GM10847 (cell line): ENCODE results near the gene NF2.

ENCODE experiments used
- POLR2A ChIP-seq: IDR thresholded peaks from 2 replicates; pipeline ENCODE4 v1.6.1; 2011; ENCODE audit not compliant: insufficient read length; ENCODE audit errors: extremely low read depth

NF2 gene

DNA sequence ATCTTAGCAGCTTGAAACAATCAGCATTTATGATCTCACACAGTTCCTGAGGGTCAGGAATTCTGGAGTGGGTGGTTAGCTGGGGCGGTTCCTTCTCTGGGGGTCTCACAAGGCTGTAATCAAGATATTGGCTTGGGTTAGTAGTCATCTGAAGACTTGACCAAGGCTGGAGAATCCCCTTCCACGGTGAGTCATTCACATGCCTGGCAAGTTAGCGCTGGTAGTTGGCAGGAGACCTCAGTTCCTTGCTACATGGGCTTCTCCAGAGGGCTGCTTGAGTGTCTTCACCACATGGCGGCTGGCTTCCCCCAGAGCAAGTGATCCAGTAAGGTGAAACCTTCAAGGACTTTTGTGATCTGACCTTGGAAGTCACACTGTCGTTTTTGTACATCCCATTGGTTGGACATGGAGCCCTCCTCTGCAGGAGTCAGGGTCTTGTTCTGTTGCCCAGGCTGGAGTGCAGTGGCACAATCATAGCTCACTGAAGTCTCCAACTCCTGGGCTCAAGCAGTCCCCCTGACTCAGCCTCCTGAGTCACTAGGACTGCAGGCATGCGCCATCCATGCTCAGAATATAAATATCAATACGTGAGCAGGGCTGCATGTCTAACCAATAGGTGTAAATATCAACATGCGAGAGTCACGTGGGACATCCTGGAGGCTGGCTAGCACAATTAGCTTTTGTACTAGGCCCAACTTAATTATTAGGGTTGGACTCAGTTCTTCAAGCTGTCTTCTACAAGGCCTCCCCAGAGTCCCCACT lies 15.3 kb upstream of the NF2 start:
- TF ChIP-seq POLR2A: no peak

DNA sequence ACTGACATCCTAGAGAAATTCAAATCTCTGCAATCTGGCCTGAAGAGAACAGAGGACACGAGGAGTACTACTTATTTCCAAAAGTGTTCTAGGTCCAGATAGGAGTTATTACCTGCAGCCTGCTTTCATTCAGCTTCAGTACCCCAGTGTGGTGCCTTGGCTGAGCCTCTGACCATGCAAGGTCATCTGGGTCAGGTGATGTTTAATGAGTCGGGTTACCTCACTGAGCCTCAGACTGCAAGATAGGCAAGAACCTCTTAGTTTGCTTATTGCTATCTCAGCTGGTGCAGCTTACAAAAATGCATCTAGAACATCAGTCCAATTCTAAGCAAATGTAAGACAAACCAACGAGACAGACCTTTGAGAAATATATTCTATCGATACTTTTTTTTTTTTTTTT lies 9.5 kb upstream of the NF2 start:
- no peak for TF ChIP-seq POLR2A

DNA sequence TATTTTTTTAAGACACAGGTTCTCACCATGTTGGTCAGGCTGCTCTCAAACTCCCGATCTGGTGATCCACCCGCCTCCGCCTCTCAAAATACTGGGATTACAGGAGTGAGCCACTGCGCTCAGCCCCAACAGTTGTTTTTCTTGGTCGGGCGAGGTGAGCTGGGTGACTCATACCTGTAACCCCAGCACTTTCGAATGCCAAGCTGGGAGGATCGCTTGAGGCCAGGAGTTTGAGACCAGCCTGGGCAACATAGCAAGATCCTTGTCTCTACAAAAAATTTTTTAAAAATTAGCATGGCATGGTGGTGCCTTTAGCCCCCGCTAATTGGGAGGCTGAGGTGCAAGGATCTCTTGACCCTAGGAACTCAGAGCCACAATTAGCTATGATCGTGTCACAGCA lies 7.0 kb upstream of the NF2 start:
- TF ChIP-seq POLR2A: no peak

DNA sequence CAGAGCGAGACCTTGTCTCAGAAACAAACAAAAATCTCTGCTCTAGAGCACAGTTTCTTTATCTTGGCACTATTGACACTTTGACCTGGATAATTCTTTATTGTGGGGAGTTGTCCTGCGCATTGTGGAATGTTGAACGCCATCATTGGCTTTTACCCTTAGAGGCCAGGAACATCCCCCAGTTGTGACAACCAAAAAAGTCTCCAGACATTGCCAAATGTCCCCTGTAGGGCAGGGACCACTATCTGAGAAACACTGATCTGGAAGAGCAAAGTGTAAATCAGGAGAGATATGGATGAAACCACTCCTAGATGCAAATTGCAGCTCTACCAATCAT lies 4.8 kb upstream of the NF2 start:
- no peak for TF ChIP-seq POLR2A

DNA sequence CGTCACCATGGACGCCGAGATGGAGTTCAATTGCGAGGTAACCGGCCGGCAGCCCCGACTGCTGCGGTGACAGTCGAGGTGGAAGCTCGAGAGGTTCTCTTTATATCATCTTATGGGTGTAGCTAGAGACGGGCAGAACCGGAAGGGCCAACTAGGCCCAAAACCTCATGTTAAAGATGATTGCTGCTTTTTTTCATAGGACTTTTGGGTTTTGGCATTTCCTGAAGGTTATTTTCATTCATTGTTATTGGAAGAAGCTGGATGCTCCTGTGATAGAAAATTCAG lies 585 bp downstream of the NF2 start:
- no peak for TF ChIP-seq POLR2A

DNA sequence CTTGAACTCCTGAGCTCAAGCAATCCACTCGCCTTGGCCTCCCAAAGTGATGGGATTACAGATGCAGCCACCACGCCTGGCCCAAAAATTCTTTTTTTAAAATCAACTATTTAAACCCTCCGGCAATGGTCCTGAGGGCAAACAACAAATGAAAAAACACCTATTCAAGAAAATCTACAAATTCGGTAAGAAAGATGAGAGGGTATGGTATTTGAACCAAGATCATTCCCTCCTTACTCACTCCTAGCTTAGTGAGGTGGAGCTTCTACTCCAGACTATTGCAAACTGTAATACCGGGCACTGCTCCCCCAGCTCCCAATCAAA lies 2.1 kb downstream of the NF2 start:
- TF ChIP-seq POLR2A: no peak

DNA sequence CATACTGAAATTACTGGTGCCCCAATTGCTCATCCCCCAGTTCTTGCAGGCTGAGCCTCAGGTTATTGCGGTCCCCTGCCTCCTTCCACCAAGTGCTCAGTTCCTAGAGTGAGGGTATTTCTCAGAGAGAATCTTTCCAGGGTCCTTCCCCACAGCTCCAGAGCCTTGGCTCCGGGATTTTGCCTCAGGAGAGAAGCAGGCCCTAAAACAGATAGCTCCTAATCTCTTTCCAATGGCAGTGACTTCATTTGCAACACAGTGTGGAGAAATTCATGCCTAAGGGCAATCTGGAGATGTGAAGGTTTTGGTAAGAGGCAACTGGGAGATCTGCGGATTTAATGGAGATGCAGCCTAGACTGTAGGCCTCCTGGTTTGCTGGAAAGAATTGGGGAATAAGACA lies 2.9 kb downstream of the NF2 start:
- TF ChIP-seq POLR2A: no peak

DNA sequence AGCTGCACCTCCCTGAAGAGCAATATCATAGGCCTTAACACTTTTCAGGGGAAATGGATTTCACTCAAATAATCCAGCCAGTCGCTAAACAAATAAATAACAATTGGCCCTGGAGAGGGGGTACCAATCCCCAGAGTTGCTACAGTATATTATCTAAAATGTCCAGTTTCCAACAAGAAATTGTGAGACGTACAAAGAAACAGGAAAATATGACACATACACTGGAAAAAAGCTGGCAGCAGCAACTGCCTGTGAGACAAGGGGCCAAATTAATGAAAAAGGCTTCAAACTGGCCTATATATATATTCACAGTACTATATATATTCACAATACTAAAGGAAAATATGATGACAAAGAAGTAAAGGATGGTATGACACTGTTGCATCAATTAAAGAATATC lies 4.0 kb downstream of the NF2 start:
- TF ChIP-seq POLR2A: no peak

DNA sequence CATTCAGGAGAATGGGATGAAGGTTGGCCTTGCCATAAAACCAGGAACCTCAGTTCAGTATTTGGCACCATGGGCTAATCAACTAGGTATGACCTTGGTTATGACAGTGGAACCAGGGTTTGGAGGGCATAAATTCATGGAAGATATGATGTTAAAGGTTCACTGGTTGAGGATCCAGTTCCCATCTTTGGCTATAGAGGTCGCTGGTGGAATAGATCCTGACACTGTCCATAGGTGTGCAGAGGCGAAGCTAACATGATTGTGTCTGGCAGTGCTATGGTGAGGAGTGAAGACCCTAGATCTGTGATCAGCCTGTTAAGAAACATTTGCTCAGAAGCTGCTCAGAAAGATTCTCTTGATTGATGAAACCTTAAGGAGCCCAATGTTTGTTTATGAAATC lies 5.7 kb downstream of the NF2 start:
- no peak for TF ChIP-seq POLR2A

DNA sequence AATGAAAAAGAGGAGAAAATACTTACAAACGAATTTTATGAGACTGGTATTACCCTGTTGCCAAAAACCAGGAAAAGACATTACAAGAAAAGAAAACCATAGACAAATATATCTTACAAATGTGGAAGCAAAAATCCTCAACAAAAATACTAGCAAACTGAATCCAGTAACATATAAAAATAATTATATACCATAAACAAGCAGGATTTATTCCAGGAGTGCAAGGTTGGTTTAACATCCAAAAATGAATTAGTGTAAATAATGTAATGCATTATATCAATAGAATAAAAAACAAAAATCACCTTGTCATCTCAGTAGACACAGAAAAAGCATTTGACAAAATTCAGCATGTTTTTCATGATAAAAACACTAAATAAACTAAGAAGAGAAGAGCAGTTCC lies 7.3 kb downstream of the NF2 start:
- TF ChIP-seq POLR2A: no peak

DNA sequence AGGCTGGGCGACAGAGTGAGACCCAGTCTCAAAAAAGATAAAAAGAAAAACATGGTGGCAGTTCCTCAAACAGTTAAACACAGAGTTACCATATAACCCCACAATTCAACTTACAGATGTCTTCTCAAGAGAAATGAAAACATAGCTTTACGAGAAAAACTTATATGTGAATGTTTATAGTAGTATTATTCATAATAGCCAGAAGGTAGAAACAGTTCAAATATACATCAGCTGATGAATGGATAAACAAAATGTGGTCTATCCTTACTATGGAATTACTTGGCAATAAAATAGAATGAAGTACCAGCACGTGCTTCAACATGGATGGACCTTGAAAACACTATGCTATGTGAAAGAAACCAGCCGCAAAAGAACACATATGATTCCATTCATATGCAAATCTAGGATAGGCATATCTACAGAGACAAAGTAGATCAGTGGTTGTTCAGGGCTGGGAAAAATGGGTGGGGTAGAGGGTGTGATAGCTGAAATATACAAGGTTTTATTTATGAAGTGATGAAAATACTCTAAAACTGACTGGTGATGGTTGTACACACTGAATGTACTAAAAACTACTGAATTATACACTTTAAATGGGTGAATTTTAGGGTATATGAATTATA lies 12.4 kb downstream of the NF2 start:
- TF ChIP-seq POLR2A: no peak

DNA sequence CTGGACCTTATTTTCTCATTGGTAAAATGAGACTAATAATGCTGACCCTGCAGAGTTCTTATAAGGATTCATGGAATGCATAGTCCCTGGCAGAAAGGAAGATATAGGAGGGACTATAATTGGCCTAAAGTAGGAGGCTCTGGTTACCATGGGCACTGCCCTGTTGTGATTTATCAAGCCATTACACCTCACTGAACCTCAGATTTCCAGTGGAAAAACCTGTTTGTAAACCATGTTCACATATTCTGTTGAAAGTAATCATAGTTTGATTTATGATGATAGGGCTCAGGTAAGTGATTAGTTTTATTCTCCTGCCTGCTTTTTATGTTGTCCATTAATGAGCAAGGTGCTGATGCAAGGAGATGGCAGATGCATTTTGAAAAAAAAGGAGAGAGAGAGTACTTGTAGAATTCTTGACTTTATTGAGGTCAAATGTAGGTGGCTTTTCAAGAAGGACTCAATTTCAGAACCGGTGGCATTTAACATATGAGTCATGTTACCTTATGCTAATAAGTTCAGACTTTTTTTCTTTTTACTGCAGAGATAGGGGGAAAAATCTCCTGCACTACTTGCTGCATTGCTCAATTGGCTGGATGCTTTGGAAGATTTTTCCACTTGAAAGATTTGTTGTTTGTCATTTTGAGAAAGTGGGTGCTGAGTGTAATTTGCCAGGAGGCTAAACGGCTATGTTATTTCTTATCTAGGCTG lies 14.6 kb downstream of the NF2 start:
- TF ChIP-seq POLR2A: no peak

DNA sequence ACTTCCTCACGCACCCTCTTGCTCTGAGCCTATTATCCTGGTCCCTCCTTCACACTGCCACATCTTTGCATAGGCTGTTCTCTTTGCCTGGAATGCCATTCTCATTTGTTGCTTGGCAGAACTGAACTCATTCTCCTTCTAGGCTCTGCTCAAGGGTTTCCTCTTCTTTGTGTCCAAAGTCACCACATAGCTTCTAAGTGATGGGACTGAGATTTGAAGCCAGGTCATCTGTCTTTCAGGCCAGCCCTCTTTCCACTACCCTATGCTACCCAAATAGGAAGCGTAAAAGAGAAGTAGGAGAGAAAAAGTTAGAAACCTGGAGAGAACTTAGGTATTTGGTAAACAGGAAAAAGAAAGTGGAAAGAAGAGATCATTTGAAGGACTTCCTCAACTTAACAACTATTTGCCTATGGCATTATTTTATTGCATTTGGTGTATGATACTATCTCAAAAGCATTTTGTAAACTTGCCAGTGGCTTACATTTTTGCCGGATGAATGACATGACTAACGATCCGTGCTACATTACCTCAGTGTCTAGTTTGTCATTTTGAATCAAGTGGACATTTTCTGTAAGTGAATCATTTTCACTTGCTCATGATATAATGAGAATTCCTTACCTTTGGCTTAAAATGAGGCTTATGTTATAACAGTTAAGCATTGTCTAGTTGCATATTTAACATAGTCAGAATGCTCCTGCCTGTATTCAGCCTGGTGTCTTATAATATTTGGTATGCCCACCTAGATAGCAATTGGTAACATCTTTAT lies 18.5 kb downstream of the NF2 start:
- no peak for TF ChIP-seq POLR2A

DNA sequence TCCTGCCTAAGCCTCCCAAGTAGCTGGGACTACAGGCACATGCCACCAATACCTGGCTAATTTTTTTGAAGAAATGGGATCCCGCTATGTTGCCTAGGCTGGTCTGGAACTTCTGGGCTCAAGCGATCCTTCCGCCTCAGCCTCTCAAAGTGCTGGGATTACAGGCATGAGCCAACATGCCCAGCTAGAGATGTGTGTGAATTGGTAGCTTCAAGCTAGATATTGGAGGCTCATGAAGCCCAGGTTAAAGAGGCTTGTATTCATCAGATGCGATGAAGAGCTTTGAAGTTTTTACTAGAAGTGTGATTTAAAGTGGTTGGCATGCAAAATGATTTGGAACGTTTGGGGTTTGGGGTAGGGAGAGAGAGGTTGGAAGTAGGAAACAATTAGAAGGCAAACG lies 19.6 kb downstream of the NF2 start:
- TF ChIP-seq POLR2A: no peak

DNA sequence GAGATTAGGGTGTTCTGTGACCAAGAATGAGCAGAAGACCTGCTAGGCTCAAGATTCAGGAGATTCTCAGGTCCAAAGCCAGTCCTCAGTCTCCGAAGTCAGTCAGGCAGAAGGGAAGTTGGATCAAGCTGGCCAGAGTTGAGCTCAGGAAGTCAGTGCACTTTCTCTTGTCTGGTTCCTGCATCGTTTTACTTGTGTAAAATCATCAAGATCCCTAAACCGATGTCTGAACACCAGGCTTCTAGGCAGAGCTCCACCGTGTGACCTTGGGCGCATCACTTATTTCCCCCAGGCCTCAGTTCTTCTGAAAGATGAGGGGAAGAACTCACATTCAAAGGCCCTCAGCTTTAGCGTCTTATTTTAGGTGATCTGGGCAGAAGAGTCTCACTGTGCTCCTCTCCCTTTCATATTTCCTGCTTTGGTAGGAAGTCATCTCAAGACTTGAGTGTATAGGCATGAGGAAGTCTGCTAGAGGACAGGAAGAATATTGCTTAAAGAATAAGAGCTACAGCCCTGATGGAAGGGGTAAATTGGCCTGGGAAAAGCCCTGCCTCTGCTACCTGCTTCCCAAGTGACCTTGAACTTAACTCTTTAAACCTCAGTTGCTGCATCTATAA lies 20.2 kb downstream of the NF2 start:
- no peak for TF ChIP-seq POLR2A
